HG02938 (cell line): ENCODE data around the gene CDA.

Experiments used
- ATAC-seq: cut with Tn5 transposase; IDR thresholded peaks from one replicate; pipeline ENCODE4 v1.9.1; 2021; ENCODE audit warnings: mild to moderate bottlenecking, moderate library complexity; ENCODE audit not compliant: unreplicated experiment

The CDA gene

DNA sequence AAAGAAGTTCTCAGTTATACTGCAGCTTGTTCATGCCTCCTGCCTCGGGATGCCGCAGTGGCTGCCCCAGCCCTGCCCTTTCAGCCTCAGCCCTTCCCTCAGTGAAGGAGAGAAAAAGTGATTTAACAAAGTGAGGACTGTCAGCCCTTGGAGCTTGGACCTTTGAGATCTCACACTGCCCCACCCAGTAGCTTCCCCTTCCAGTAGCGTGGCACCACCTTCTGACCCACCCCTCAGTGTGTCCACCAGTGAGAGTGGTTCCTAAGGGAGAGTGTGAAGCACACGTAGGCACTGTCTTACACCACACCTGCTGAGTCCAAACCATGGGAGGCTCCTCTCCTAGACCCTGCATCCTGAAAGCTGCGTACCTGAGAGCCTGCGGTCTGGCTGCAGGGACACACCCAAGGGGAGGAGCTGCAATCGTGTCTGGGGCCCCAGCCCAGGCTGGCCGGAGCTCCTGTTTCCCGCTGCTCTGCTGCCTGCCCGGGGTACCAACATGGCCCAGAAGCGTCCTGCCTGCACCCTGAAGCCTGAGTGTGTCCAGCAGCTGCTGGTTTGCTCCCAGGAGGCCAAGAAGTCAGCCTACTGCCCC is at the start of gene CDA:
Gene CDA (plus strand): TSS at position 464 of the 592 bp plus-strand sequence. CDS start 33 bp downstream, at position 497.
- no peak for ATAC-seq

DNA sequence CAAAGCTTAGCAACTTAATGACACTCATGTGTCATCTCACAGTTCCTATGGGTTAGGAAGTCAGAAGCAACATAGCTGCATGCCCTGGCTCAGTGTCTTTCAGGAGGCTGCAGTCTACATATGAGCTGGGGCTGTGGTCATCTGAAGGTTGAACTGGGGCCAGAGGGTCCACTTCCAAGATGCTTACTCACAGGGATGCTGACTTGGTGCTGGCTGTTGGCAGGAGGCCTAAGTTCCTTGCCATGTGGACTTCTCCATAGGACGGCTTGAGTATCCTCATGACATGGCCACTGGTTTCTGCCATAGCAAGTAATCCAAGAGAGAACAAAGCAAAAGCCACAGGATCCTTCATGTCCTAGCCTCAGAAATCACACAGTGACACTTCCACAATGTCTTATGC is 48.6 kb upstream of the CDA start:
- ATAC-seq: no peak

DNA sequence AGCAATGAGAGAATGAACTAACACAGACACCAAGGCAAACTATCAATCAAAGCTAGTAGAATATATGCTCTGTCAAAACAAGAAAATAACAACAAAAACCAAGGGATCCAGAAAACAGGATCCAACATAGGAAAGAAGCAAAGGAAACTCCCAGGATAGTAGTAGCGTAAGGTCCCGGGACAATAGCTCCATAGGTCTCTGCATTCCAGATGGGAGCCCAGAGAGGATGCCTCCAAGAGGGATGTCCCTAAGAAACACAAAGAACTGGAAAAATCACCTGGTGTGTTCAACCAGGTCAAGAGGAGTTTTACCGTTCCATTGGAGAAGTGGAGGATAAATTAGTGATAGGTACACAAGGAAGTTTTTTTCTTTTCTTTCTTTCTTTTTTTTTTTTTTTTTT is 42.3 kb upstream of the CDA start:
- ATAC-seq: no peak

DNA sequence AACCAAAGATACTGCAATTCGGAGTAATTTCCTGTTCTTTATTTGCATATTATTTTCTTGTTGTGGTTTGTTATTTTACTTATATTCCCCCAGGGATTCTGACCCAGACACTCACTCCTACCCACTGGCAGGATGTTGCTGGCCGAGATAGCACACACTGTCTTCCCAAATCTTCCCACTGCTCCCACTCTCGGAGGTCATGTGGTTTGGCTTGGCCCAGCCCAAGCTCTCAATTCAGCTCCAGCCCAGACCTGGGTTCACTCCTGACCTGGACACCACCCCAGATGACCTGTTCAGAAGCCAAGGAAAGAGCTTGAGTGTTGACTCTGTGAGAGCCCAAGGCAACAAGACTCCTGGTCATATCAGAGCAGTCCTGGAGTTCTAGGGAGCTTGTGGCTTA is 37.7 kb upstream of the CDA start:
- no peak for ATAC-seq

DNA sequence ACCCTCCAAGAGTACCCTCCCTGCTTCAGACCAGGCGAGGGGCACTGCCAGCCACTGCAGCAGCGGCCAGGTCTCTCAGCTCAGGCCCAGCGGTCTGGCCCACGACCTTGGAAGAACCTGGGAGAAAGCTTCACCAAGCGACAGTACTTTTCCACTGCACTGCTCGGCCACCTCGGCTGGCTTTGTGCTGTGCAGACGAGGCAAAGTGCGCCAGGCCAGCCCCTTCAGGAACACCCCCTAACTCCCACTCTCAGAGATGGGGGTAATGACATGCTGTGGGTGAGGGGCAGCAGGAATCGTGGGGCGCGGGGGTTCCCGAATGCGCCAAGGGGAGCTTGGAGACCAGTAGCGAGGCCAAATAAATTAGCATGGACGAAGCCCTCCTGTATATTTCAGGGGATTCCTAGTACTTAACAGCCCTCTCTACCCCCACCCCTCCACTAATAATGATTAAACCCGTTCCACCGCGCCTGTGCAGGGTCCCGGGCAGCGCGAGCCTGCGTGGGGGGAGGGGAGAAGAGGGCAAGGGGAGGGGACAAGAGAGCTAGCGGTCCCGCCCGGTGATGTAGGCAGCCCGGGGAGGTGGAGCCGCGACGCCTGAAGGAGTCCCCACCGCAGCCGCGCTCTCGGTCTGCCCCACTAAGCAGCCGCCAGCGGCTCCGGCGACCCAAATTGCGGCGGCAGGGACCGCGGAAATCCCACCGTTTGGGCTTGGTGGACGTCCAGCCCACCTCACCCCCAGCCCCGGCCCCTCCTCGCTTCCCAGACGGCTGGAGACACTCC is 36.8 kb upstream of the CDA start, which contains the start of gene FAM43B:
Gene FAM43B (plus strand): TSS at position 629 of the 783 bp plus-strand sequence. CDS start 401 bp downstream, outside the sequence.
- no peak for ATAC-seq

DNA sequence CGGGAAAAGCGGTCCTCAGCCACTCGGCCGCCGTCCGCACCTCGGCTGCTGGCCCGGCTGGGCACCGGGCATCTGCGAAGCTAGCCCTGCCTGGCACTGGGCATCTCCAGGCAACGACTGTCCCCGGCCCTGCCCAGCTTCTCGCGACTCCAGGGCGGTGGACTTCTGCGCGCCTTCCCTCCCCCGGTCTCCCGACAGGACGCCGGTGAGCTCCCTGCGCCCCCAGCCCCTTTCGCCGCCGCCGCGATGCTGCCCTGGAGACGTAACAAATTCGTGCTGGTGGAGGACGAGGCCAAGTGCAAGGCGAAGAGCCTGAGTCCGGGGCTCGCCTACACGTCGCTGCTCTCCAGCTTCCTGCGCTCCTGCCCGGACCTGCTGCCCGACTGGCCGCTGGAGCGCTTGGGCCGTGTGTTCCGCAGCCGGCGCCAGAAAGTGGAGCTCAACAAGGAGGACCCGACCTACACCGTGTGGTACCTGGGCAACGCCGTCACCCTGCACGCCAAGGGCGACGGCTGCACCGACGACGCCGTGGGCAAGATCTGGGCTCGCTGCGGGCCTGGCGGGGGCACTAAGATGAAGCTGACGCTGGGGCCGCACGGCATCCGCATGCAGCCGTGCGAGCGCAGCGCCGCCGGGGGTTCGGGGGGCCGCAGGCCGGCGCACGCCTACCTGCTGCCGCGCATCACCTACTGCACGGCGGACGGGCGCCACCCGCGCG is 36.0 kb upstream of the CDA start:
- ATAC-seq: no peak

DNA sequence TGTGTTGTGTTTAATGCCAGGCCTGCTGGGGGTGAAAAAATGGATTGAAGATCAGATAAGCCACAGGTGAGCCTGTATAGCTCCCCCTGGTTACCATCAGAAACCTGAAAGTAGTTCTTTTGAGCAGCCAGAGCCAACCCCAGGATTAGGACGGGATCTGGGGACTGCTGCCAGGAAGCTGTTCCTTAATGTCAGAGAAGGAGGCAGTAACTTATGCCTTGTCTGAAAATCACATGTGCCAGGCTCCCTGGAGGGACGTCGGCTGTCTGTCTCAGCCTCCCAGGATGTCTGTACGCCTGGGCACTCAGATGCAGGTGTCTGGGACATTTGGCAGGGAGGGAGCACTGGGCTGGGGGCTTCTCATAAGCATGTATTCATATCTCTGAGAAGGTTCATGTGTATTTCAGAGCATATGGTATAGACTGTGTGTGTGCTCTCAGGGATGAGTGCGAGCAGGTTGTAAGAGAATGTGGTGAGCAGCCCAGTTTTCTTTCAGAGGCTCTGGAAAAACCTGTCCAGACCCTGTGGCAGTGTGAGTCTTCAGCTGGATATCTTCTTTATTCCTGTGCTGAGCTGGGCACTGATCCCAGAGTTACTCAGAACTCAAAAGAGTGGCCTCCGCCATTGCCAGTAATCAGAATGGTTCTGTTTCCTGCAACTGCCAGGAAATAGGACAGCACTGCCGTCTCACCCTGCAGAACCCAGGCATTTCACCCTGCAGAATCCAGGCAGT is 33.7 kb upstream of the CDA start:
- ATAC-seq: no peak

DNA sequence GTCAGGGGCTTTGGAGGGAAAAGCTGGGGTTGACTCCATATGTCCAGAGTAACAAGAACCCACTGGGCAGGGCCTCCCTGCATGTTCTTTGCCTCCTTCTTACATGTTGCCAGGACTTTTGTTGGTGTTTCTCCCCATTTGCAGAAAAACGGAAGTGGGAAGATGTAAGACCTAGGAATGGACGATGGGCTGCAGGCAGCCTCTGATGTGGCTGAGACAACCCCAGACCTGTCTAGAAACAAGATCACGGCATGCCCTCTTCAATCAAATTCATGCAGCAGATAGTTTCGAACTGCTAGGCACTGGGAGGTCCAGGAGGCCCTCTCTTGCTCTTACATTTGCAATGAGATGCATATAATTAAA is 33.2 kb upstream of the CDA start:
- no peak for ATAC-seq

DNA sequence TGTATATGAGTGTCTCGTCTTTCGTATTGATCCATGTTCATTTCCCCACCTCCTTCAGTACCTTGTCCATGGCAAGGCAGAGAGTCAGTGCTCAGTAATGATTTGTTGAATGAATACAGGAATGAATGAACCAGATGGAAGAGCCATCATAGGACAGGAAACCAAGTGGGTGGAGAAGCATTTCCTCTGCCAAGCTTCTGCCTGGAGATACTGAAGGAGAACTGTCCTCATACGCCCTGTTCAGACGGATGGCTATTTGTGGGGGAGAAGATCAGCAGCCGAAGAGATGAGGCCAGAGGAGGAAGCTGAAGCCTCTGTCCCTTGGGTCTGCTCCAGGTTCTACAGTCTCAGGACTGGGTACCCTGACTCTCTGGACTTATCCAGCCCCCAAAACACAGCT is 30.7 kb upstream of the CDA start:
- no peak for ATAC-seq

DNA sequence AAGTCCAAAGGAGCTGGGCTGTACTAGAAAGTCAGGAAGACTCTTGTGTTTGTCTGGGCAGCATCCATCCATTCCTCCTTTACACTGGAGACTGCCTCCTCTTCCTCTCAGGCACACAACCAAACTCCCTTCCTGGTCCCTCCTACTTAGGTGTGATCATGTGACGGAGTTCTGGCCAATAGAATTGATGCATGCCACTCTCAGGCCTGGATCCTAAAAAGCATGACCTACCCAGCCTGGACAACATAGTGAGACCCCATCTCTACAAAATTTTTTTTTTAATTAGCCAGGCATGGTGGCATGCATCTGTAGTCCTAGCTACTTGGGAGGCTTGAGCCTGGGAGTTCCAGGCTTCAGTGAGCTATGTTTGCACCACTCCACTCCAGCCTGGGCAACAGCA is 27.9 kb upstream of the CDA start:
- no peak for ATAC-seq

DNA sequence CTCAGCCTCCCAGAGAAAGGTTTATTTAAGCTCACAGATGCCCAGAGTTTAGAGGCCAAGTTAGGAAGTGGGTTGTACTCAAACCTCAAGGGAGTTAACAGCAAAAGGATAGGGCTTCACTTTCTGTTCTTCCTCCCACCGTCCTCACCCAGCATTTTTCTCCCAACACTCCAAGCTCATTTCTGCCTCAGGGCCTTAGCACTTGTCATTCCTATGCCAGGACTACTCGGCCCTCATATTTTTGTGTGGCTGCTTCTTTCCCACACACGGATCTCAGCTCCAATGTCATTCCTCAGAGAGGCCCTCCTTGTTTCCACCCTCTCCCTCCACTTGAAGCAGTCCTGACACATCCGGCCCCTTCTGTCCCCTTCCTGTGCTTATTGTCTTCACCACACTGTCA is 23.7 kb upstream of the CDA start:
- ATAC-seq: no peak

DNA sequence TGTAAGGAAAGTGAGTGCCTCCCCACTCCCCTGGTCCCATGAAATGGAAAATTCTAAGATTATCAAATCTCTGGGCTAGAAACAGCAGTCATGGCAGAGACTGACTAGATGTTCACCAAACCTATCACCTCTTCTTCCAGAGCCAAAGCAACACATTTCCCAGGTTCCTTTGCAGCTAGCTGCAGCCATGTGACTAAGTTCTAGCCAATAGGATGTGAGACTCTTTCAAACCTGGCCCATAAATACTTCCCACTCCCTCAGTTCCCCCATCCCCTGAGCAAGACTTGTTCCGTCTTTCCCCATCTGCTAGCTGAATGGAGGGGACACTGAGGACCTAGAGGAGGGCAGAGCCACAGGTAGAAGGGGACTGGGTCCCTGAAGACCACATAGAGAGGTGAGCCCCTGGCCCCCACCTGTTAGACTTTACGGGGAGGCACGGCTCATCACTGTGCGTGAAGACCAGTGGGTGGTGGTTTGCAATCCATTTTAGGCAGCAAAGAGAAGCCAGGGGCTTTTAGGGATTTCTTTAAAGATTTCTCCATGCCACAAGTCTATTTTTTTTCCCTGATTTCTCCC is 19.3 kb upstream of the CDA start:
- ATAC-seq: no peak

DNA sequence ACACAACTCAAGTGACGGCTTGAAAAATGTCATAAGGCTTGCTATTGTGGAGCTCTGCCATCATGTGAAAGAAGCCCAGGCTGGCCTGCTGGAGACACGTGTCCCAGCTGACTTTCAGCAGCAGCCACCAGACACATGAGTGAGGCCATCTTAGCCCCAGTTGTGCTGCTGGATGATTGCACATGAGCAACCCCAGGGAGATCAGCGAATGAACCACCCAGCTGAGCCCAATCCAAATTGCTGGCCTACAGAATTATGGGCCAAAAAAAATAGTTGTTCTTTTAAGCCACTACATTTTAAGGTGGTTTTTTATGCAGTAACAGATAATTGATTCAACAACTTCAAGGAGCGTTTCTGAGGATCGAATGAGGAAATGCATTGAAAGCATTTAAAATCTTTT is 17.5 kb upstream of the CDA start:
- ATAC-seq: no peak

DNA sequence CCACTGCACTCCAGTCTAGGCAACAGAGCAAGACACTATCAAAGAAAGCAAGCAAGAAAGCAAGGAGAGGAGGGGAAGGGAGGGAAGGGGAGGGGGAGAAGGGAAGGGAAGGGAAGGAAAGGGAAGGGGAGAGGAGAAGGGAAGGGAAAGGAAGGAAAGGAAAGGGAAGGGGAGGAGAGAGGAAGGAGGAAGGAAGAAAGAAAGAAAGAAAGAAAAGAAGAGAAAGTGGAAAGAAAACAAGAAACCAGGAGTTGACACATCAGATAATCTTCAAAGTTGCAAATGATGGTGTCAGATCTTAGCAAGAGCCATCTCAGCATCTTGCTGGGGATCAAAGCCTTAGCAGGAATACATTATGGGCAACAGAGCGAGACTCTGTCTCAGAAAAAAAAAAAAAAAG is 14.9 kb upstream of the CDA start:
- no peak for ATAC-seq

DNA sequence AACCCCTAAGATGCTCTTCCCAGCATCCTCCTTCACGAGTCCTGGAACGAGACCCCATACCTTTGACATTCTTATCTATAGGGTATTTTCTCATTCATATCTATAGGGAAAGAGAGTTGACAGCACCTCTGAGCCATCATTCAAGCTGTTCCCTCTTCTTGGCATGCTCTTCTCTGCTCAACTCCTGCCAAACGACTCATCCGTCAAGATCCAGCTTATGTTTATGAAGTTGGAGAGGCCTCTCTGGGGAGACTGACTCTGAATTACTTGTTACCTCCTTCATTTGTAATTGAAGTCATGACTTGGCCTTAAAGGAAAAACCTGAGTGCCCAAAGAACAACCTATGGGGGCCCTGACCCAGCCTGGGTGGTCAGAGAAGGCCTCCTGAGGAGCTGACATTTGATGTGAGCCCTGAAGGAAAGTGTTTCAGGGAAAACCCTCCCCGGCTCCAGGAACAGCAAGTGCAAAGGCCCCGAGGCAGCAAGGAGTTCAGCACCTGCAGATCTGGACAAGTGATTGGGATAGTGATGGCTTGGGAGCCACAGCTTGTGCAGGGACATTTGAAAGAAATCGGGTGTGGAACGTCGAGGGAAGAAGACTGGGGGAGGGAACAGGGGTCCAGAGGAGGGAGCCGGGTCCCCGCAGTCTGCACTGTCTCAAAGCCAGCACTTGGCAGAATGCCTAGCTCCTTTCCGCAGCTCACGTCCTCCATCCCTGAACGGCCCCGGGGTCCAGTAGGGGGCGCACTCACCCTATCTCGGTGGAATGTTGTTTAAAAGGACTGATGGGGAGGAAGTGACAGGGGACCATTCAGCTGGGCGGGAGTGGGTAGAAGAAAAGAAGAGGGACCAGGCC is 14.0 kb upstream of the CDA start:
- ATAC-seq: no peak

DNA sequence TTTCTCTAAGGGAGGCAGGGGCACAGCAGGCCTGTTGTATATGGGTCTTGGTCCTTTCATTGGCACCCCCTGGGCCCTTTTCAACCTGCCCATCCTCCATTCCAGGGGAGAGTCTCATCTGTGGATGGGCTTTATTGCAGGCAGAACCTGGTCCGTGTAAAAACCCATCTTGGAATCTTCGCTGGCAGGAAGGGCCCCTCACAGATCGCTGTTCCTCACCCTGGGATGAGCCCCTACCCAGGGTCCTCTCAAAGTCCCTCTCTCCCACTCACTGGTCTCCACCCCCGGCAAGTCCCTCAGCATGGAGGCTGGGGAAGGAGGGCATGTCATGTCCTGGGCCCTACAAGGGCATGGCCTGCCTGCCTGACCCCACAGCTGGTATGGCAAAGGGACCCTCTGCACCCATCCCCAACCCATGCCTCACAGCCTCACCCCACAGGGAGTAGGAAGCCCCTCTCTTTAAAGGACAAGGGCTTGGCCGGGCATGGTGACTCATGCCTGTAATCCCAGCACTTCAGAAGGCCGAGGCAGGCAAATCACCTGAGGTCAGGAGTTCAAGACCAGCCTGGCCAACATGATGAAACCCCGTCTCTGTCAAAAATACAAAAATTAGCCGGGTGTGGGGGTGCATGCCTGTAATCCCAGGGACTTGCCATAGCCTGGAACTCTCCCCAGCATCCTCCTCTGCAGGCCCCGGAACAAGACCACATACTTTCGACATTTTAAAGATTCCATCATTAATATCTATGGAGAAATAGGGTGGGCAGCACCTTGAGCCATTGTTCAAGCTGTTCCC is 13.2 kb upstream of the CDA start:
- no peak for ATAC-seq

DNA sequence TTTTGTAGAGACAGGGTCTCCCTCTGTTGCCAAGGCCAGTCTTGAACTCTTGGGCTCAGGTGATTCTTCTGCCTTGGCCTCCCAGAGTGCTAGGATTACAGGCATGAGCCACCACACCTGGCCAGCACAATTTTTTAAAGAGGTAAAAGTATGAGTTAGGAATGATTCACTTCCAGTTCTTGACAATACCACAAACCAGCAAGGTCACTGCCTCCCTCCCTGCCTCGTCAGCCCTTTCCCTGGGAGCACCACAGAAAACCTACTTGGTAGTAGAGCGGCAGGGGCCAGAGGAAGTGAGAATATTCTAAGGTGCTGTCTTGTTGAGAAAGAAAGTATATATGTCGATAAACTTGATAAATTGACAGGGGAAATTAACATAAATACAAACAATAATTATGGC is 10.8 kb upstream of the CDA start:
- ATAC-seq: no peak

DNA sequence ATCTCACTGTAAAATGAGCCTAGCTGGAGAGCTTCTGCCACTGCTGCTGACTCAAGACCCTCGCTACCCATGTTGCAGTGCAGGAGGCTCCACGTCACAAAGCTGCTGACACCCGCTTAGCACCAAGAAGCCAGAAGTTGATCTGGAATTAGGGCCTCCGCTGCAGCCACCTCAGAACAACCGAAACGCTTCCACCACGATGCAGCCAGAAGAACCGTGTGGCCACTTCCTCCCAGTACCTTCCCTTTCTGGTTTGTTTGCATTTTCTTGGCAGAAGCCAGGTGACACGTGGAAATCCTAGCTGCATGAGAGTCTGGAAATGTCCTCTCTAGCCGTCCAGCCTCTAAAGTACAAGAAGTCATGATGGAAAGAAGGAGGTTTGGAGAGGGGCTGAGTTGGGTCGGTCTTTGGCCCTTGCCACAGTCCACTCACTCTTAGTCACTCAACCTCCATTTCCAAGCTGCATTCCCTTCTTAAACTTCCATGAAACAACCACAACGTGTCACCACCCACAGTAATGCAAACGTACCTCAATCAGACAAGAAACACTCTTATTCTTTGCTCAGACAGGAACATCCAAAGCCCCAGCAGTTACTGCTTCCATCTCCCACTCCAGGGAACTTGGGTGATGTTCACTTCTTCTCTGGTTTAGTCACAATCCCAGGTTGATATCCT is 10.0 kb upstream of the CDA start:
- no peak for ATAC-seq

DNA sequence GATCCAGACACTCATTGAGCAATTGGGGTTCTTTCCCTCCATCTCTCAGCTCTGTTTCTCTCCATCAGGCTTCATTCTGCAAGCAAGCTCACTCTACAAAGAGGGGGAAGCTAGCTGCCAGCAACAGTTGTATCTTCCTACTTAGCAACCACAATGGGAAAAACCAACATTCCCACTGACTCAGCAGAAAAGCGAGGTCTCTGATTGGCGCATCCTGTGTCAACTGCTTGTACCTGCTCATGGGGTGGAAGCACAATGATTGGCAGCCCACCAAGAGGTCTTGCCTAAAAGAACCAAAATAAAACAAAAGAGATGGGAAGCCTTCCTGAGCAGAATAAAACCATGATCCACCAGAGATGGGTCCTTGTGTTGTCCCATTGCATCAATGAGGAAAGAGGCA is 4.0 kb upstream of the CDA start:
- no peak for ATAC-seq
